Stimulated activated CD8-positive, alpha-beta memory T cell treated with anti-CD3 and anti-CD28 coated beads, Interleukin-4, amount 100 ng/mL, for 4 hours (primary cell): ENCODE results near the gene RIMBP2.
"Not testable (repeated sequence)": the region's sequence is repeated elsewhere in the genome, so short reads cannot be mapped to it uniquely, and the experiment has no call there.

Experiments used
- DNase-seq, 2 donors: peaks; one replicate each; pipeline ENCODE4 v3.0.0-alpha.2; 2020; ENCODE audit warnings: low read depth in 2 of 2, low spot score in 1 of 2

Gene RIMBP2

GRCh38 chr12:130742112-130742511 is 26.0 kb upstream of the RIMBP2 start:
- DNase-seq, result no peak

DNA sequence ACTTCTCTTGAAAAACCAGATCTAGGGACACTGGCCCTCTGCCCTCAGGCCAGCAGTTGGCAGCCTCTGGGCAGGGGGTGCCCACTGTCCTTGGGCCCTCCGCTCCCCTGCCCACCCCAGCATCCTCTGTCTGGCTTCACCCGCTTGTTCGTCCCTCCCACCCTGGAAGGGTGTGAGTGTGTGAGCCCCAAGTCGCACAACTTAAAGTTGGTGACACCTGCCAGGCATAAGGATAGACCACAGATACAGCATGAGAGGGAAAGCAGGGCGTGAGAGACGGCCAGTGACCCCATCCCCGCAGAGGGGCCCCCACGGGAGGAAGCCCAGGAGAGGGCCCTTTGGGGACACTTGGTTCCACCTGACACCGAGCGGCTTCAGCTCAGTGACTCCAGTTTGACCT is 23.5 kb upstream of the RIMBP2 start:
- DNase-seq, result no peak

GRCh38 chr12:130738403-130738802 is 22.3 kb upstream of the RIMBP2 start:
- DNase-seq, result not testable (repeated sequence)

DNA sequence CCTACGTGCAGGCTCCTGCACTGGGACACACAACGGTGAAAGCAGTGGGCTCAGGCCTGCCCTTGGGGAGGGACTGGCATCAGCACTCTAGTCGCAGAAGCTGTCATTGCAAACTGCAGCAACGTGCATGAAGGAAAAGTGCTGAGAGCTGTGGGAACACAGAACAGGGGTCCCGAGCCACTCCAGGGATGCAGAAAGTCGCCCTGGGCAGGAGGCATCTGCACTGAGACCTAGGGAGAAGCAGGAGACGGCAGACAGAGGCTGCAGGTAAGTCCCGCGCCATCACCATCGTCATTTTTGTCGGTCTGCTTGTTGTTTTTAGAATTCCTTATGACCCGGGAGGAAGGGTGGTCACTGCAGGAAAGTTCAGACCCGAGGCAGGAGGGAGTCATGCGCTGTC is 21.6 kb upstream of the RIMBP2 start:
- DNase-seq, result no peak

DNA sequence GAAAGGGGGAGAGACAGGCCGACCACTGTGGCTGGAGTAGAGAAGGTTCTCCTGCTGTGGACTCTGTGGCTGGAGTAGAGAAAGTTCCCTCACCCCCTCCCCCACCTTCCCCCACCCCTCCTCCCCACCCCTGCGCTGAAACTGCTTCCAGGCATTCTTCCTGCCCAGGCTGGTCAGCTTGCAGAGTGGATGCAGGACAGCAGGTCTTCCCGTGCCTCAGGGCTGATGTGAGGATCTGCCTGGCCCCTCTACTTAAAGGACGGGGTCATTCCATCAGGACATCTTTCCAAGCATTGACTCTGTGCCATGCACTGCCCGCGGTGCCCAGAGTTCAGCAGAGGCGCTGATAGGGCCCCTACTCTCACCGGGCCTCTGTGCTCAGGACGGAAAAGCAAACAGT is 13.2 kb upstream of the RIMBP2 start:
- no peak for DNase-seq

DNA sequence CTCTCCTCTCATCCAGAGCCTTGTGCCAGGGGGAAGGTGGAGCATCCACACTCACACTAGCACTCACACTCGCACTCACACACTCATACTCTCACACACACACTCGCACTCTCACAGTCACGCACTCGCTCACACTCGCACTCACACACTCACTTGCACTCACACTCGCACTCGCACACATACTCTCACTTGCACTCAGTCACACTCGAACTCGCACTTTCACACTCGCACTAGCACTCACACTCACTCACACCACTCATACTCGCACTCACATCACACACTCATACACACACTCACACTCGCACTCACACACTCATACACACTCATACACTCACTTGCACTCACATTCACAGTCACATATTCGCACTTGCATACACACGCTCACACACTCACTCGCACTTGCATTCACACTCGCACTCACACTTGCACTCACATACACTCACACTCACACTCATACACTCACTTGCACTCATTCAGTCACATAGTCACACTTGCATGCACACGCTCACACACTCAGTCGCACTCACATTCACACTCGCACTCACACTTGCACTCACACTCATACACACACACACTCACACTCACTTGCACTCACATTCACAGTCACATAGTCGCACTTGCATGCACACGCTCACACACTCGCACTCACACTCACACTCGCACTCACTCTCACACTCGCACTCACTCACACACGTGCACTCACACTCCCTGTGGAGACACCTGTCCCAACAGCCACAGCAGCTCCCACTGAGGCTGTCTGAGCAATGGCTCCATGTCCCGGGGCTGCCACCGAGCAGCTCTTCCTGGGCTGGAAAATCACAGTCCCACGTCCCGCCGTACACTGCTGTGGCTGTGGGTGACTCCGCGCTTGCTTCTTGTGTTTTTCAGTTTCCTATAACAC is 12.3 kb upstream of the RIMBP2 start:
- DNase-seq, result no peak

- DNase-seq, result no peak
Observed at GRCh38 chr12:130719263-130719859, 3.3 kb upstream of the RIMBP2 start.

DNA sequence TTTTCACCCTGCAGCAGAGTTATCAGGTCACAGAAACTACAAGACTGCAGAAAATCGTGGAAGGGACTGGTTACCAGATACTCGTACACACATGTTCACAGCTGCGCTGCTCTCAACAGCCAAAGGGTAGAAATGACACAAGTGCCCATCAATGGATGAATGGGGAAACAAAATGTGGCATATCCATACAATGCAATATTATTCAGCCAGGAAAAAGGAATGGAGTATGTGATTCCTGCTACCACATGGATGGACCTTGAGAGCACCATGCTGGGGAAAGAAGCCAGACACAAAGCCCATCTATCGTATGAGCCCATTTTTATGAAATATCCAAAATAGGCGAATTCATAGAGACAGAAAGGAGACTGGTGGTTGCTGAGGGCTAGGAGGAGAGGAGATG is 1.7 kb upstream of the RIMBP2 start:
- DNase-seq, result no peak

- DNase-seq, result no peak
Observed at GRCh38 chr12:130716969-130717366, 869 bp upstream of the RIMBP2 start.

- DNase-seq, result no peak
Observed at GRCh38 chr12:130715150-130715997, 725 bp downstream of the RIMBP2 start.

GRCh38 chr12:130714591-130715149 is 1.4 kb downstream of the RIMBP2 start:
- no peak for DNase-seq

DNA sequence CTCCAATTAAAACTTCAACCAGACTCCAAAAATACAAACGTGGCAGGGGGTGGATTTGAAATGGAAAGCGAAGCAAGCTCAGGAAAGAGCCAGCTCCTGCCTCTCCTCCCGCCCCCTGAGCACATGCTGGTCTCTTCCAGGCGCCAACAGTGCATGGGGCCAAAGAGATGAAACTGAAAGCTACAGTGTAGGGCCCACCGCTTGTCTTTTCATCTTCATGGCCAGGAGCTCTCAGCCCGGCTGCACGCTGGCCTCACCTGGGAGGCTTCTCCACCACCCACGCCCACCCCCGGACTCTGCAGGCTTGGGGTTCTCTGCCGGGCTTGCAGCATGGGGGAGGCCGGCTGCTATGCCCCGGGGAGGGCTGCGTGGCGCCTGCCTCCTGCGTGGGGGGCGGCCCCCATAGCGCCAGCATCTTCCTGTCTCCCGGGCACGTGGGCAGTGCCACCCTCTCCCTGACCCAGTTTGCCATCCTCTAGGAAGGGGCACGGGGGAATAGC is 2.0 kb downstream of the RIMBP2 start:
- DNase-seq, result no peak

DNA sequence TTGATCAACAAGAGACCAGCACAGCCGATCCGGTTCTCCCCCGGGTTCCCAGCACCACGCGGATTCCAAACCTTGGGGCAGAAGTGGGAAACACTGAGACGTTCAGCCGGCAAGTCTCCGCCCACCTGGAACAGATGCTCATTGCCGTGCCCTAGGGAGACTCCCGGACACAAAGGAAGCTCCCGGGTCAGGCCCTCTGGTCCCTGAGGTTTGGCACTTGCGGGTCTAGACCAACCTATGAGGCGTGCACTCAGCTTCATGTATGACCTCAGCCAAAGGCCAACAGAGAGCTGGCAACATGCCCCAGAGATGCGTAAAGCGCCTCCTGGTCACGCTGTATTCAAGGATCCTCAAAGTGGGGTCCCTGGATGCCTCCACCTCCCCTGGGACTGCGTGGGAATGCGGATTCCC is 2.5 kb downstream of the RIMBP2 start:
- DNase-seq, result no peak

DNA sequence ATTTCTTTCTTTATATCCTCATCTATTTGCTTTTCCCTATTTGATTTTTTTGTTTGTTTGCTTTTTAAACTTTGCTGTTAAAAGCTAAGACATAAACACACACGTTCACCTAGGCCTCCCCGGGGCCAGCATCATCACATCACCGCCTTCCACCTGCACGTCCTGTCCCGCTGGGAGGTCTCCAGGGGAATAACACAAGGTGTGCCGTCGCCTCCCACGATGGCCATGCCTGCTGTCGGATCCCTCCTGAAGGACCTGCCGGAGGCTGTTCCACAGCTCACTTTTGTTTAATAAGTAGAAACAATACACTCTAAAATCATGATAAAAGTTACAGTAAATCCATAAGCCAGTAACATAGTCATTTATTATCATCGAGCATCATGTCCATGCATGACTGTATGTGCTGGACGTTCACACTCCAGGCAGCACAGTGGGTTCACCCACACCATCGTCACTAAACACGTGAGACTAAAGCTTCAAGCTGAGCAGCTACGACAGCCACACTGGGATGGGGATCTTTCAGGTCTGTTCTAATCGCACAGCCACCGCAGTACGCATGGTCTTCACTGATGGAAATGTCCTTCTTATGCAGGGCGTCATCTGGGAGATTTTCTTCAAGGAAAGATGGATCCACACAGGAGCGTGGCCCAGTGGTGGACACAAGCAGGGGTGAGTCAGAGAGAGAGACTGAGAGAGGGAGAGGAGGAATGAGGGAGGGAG is 3.6 kb downstream of the RIMBP2 start:
- no peak for DNase-seq

GRCh38 chr12:130711756-130712155 is 4.3 kb downstream of the RIMBP2 start:
- no peak for DNase-seq

DNA sequence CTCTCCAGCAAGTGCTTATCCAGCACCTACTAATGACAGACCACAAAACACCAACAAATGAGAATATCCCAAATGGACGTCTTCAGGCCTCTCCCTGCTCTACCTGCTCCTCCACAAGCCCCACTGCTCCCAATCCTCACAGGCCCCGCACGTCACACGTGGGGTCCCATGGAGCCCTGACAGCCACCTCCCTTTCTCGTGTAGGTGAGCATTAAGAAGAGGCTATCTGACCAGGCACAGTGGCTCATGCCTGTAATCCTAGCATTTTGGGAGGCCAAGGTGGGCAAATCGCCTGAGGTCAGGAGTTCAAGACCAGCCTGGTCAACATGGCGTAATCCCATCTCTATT is 5.4 kb downstream of the RIMBP2 start:
- no peak for DNase-seq

- DNase-seq, result no peak
Observed at GRCh38 chr12:130709971-130710732, 5.9 kb downstream of the RIMBP2 start.

DNA sequence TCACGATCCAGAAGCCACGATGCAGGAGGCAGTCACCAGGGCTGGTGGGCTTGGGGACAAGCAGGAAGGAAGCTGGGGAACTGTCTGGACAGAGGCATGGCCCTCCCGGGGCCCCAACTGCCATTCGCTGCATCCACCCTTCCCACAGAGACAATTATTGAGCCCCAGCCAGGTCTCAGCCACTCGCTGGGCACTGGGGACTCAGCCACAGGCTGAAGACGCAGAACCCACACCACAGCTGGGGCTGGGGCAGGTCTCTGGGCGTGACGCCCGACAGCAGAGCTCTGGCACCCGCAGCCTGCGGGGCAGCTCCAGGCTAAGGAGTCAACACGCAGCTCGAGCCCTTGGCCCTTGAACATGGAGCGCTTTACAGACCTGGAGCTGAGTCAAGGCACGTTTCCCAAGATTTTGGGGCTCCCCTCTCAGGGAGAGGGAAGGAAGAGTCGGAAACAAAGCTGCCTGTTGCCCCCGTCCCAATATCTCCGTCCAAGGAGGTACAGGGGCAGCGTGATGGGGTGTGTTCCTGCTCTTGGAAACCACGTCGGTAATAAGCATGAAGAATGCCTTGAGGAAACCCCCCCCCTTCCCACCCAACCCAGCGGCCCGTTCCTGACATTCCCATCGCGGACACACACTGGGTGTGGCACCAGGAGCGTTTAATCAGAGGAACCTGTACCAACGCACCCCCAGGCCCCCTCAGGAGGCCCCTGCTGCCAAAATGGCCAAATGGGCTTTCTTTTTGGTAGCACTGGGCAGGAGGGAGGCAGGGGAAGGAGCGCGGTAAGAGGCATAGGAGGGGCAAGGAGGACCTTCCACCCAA is 6.7 kb downstream of the RIMBP2 start:
- no peak for DNase-seq

- DNase-seq, result no peak
Observed at GRCh38 chr12:130708648-130709047, 7.5 kb downstream of the RIMBP2 start.
